Left forelimb (tissue), 1 donor: ENCODE results near the gene HSD3B1.
A peak's percentile ranks its signal among the peaks of the same experiment; 100 is the strongest.
"Not testable (repeated sequence)": the region's sequence is repeated elsewhere in the genome, so short reads cannot be mapped to it uniquely, and the experiment has no call there.

Experiments
- DNase-seq: peaks from one replicate; pipeline ENCODE4 v3.0.0-alpha.2; 2018; ENCODE audit warnings: low spot score

HSD3B1 gene

DNA sequence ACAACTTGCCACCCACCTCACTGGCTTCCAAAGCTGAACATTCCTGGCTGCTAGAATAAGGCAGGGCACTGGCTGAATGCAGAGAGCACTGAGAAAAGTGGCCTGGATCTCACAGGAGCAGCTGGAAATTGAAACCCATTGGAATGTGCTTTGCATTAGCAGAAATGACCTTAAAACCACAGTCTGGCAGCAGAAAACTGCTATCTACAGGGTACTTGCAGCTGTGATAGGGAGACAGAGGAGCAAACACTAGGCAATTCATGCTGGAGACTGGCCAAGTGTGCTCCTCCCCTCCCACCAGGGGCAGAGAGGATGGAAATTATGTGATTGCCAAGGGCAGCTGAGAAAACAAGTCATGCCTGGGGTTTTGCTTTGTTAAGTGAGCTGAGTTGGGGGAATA is 47.2 kb downstream of the HSD3B1 start:
- peak; percentile 74 for DNase-seq

DNA sequence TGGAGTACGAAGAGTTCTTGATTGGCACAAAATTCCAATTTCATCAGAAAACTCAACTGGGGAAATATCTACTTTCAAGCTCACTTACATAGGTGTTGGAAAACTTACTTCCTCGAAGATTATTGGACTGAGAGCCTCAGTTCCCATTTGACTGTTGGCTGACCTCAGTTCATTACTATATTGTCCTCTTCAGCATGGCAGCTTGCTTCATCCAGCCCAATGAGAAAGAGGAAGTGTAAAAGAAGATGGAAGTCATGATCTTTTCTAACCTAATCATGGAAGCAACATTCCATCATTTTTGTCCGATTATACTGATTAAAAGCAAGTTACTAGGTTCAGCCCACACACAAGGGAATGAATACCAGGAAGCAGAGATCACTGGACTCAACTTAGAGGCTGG is 49.4 kb downstream of the HSD3B1 start:
- no peak for DNase-seq

DNA sequence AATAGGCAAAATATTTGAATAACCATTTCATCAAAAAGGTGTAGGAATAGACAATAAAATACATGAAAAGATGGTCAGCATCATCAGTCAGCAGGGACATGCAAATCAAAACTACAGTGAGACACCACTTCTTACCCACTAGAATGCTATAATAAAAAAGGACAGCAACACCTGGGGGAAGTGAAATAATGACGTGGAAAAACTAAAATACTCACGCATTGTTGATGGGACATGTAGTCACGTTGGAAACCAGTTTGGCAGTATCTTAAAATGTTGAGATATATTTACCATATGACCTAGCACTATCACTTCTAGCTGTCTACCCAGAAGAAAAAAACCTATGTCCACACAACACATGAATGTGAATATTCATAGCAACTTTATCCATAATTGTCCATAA is 53.4 kb downstream of the HSD3B1 start:
- not testable (repeated sequence) for DNase-seq

DNA sequence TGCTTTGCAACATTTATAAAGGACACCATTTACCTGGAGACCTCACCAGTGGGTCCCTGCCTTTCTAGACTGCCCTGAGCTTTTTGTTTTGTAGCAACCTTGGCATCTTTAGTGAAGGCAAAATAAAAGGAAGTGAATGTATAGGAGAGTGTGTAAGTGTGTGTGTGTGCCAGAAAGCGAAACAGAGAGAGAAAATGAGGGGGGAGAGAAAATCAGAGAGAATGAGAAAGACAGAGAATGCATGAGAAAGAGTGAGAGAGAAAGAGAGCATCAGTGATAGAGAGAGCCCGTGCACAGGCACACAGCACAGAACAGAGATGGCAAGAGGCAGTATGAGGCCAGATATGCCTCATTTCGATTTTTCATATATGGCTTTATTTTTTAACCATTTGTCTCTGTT is 57.5 kb downstream of the HSD3B1 start:
- no peak for DNase-seq
